Retinal pigment epithelial cell (primary cell): ENCODE results near the gene COL4A1.

Experiments used
- DNase-seq: peaks from one replicate; pipeline ENCODE4 v3.0.0-alpha.2; 2010; ENCODE audit warnings: low read depth
- H3K4me3 ChIP-seq: 2 replicates; pipeline ENCODE4 v1.5.1; 2011; ENCODE audit warnings: mild to moderate bottlenecking, low read length, control low read depth, moderate library complexity
- TF ChIP-seq, protein P1 (sequence below): conservative IDR thresholded peaks from 2 replicates; pipeline ENCODE4 v1.5.1; 2011; ENCODE audit warnings: low read depth, low read length, control low read depth, inconsistent platforms

COL4A1 gene

DNA sequence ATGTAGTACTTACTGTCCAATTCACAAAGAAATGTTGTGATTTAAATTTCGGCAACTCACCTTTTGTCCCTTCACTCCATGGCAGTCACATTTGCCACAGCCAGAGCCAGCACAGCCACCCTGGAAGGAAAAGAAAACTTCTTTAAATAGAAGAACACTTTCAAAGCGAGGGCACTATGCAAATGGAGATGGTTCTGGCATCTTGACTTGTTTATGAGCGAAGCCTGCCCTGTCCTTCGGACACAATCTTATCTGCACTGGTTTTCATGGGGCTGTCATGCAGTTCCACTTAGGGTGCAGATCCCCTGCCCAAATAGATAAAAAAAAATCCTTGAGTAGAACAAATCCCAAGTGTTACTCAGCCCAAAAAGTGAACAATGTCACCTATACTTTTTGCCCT is 64.3 kb downstream of the COL4A1 start:
- DNase-seq, result no peak
- TF ChIP-seq, protein P1, sequence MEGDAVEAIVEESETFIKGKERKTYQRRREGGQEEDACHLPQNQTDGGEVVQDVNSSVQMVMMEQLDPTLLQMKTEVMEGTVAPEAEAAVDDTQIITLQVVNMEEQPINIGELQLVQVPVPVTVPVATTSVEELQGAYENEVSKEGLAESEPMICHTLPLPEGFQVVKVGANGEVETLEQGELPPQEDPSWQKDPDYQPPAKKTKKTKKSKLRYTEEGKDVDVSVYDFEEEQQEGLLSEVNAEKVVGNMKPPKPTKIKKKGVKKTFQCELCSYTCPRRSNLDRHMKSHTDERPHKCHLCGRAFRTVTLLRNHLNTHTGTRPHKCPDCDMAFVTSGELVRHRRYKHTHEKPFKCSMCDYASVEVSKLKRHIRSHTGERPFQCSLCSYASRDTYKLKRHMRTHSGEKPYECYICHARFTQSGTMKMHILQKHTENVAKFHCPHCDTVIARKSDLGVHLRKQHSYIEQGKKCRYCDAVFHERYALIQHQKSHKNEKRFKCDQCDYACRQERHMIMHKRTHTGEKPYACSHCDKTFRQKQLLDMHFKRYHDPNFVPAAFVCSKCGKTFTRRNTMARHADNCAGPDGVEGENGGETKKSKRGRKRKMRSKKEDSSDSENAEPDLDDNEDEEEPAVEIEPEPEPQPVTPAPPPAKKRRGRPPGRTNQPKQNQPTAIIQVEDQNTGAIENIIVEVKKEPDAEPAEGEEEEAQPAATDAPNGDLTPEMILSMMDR, result no peak
- H3K4me3 ChIP-seq, result no peak overlapping the region

DNA sequence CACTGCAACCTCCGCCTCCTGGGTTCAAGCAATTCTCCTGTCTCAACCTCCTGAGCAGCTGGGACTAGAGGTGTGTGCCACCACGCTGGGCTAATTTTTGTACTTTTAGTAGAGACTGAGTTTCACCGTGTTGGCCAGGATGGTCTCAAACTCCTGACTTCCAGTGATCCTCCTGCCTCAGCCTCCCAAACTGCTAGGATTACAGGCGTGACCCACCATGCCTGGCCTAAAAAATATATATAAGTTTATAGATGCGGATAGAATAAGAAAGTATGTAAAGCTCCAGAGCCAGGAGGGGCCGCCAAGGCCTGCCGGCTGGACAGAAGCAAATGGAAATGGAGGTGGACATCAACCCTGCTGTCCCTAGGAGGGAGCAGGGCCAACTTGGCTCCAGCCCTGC is 66.0 kb downstream of the COL4A1 start:
- no peak for DNase-seq
- H3K4me3 ChIP-seq, result no peak overlapping the region
- TF ChIP-seq, protein P1, result no peak

DNA sequence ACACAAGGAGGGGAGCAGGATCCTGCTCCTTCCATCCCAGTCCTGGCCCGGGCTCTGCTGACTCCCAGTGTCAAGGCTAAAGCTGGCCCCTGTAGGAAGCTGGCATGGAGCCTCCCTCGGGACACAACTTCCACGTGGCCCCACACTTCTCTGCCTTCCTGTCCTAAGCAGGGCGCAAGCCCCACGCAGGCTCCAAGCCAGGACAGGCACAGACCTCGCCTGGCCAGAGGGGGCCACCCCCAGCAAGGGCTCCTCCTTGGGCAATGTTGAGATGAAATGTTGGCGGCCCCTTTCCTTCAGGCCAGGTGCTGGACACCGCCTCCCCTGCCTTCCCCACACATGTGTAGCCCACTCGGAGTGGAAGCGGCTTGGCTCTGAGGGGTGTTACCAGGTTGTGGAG is 66.6 kb downstream of the COL4A1 start:
- TF ChIP-seq, protein P1, result no peak
- H3K4me3 ChIP-seq, result no peak overlapping the region
- no peak for DNase-seq

DNA sequence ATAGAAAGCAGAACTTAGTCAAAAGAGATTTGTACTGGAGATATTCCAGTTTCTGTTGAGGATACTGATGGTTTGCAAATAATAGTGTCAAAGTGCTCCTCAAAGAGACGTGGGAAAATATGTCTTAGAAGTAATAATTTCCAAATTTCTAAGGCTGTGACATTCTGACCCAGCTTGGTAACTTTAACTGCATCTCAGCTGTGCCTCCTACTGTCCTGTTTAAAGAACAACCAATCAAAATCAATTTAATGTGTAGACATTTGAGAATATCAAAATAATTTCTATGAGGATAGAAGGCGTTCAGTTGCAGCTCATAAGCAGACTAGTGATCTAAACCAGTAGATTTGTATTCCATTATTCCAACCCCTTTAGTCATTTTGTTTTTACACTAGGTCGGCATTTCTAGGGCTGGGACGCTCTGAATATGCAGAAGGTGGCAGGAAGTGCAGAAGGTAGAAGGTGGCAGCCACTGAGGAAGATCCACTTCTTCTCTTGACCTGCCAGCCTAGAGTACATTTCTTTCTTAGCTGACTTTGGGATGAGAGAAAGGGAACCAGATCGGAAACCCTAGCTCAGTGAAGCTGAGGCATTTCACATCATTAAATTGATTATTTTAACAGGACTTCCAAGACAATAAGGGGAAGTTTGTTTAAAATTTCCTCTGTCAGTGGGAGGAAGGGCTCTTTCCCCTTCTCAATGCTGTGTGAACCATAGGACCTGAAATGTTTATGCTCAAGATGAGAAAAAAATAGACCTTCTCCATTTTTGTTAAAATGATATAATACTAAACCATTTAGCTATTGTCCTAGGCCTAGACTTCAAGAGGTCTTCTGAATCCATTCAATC is 67.5 kb downstream of the COL4A1 start:
- TF ChIP-seq, protein P1, result no peak
- no peak for DNase-seq

DNA sequence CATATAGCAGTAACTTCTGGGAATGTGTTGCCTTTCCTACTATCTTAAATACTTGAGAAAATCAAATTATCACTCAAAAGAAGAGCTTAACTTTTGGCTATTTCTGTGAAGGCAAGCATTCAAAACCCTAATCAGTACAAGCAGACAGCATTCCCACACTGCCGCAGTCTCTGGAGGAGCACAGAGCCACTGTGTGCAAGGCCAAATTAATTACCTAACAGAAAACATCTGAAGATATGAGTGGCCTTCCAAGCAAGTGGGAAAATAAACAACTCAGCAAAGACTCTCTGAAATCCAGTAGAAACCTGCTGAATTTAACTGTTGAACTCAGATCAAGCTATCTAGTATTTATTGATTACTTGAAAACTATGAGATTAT is 68.2 kb downstream of the COL4A1 start:
- TF ChIP-seq, protein P1, result no peak
- no peak for DNase-seq
- H3K4me3 ChIP-seq, result no peak overlapping the region

More for the DNA sequence above, 67.5 kb downstream of the COL4A1 start:
- H3K4me3 ChIP-seq, result no peak overlapping the region

DNA sequence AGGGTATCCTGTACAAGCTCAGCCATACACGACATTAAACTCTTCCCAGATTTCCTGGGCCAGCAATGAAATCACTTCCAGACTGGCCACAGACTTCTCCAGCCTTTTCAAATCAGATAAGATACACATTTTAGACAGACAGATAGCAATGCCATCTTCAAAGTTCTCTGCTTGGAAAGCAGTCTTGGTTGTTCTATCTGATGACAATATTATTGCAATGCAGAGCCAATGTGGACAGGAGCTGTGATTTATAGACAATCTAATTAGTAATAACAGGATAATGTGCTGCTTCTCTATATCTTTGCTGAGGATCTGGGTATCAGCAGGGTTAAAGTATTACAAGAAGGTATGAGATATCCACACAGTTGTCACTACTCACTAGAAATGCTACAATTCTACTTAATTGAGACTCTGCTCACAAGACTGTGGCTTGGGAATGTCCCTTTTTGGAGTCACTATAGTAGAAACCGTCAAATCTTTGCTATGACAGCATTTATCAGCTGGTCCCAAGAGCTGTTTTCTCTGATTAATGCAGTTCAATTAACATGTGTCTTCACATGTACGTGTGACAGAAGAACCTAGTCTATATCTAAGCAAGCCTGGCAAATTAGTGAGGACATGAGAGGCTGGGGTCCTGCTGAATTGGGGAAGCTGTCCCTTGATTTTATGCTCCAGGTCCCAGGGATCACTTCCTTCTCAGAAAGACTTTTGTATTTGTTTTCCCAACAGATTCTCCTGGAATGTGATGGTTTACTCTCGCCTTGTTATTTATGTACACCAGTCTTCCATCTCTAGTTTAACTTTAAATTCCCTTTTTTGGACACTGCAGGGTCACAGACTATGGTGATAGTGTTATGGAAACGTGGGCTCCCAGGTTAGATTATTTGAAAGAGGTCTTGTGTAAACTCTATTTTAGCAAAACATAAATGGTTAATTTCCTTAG is 68.8 kb downstream of the COL4A1 start:
- H3K4me3 ChIP-seq, result no peak overlapping the region
- DNase-seq, result no peak
- TF ChIP-seq, protein P1, result no peak
